ENCODE results near the gene SETD7.
"Not testable (repeated sequence)": the region's sequence is repeated elsewhere in the genome, so short reads cannot be mapped to it uniquely, and the experiment has no call there.

DNA sequence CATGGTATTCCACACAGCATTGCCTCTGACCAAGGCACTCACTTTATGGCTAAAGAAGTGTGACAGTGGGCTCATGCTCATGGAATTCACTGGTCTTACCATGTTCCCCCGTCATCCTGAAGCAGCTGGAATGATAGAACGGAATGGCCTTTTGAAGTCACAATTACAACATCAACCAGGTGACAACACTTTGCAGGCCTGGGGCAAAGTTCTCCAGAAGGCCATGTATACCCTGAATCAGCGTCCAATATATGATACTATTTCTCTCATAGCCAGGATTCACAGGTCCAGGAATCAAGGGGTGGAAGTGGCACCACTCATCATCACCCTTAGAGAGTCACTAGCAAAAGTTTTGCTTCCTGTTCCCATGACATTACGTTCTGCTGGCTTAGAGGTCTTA is 108.9 kb downstream of the SETD7 start:
- TF ChIP-seq, protein P1, sequence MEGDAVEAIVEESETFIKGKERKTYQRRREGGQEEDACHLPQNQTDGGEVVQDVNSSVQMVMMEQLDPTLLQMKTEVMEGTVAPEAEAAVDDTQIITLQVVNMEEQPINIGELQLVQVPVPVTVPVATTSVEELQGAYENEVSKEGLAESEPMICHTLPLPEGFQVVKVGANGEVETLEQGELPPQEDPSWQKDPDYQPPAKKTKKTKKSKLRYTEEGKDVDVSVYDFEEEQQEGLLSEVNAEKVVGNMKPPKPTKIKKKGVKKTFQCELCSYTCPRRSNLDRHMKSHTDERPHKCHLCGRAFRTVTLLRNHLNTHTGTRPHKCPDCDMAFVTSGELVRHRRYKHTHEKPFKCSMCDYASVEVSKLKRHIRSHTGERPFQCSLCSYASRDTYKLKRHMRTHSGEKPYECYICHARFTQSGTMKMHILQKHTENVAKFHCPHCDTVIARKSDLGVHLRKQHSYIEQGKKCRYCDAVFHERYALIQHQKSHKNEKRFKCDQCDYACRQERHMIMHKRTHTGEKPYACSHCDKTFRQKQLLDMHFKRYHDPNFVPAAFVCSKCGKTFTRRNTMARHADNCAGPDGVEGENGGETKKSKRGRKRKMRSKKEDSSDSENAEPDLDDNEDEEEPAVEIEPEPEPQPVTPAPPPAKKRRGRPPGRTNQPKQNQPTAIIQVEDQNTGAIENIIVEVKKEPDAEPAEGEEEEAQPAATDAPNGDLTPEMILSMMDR (conservative IDR thresholded peaks at IDR 0.05 in 1 of 2, IDR thresholded peaks at IDR 0.05 in 1 of 2; ENCODE audit: extremely low read depth in 1 of 2, insufficient read depth in 1 of 2, low read depth in 1 of 2, low read length in 2 of 2) = not testable (repeated sequence)
- TF ChIP-seq EZH2 (IDR thresholded peaks at IDR 0.05; ENCODE audit: borderline replicate concordance, low read length) = not testable (repeated sequence)
